Stimulated activated naive CD8-positive, alpha-beta T cell treated with anti-CD3 and anti-CD28 coated beads, Interleukin-15, Interleukin-2, amounts not matched to agents 100 U/mL and 50 U/mL, for 24 hours (primary cell): ENCODE data around the gene OARD1.
"Not testable (repeated sequence)": the region's sequence is repeated elsewhere in the genome, so short reads cannot be mapped to it uniquely, and the experiment has no call there.

Experiments used
- ATAC-seq: fragments of 150-1000 bp; cut with Tn5 transposase; one replicate; pipeline ENCODE4 v1.10.0; 2021
- DNase-seq: peaks from one replicate; pipeline ENCODE4 v3.0.0; 2021

OARD1 gene

GRCh38 chr6:41071923-41072835, at the start of gene OARD1:
OARD1 (minus strand) TSS chr6:41072356; CDS start chr6:41071634, 722 bp downstream.
- ATAC-seq (peak; percentile 87), DNase-seq (peak; percentile 100)

- ATAC-seq (no peak), DNase-seq (no peak)
Measured at GRCh38 chr6:41120058-41120457, 47.9 kb upstream of the OARD1 start.

- ATAC-seq (no peak), DNase-seq (no peak)
Measured at GRCh38 chr6:41119508-41119907, 47.4 kb upstream of the OARD1 start.

- not testable (repeated sequence) for DNase-seq, ATAC-seq
Measured at GRCh38 chr6:41115027-41115426, 42.9 kb upstream of the OARD1 start.

GRCh38 chr6:41111017-41111416, 38.9 kb upstream of the OARD1 start:
- ATAC-seq (no peak), DNase-seq (no peak)

GRCh38 chr6:41103847-41104246, 31.7 kb upstream of the OARD1 start:
- no peak for DNase-seq

GRCh38 chr6:41100871-41101287, 28.7 kb upstream of the OARD1 start:
- peak; percentile 35 for DNase-seq
- peak; percentile 70 for ATAC-seq

More at GRCh38 chr6:41103847-41104246, 31.7 kb upstream of the OARD1 start:
- ATAC-seq: peak; percentile 44

- DNase-seq (no peak), ATAC-seq (no peak)
Measured at GRCh38 chr6:41098366-41098765, 26.2 kb upstream of the OARD1 start.

- ATAC-seq (no peak), DNase-seq (no peak)
Measured at GRCh38 chr6:41097467-41098090, 25.4 kb upstream of the OARD1 start.

GRCh38 chr6:41093729-41094128, 21.6 kb upstream of the OARD1 start:
- DNase-seq (no peak), ATAC-seq (no peak)

GRCh38 chr6:41092421-41093140, 20.4 kb upstream of the OARD1 start:
- no peak for DNase-seq
- ATAC-seq: no peak

GRCh38 chr6:41090841-41091761, 18.9 kb upstream of the OARD1 start:
- no peak for DNase-seq
- no peak for ATAC-seq

GRCh38 chr6:41088451-41088850, 16.3 kb upstream of the OARD1 start:
- DNase-seq: no peak
- no peak for ATAC-seq

- DNase-seq (no peak), ATAC-seq (no peak)
Measured at GRCh38 chr6:41085182-41085581, 13.0 kb upstream of the OARD1 start.

GRCh38 chr6:41083072-41083471, 10.9 kb upstream of the OARD1 start:
- no peak for DNase-seq
- ATAC-seq: no peak

GRCh38 chr6:41080621-41081020, 8.5 kb upstream of the OARD1 start:
- ATAC-seq (no peak), DNase-seq (no peak)

GRCh38 chr6:41079080-41079479, 6.9 kb upstream of the OARD1 start:
- no peak for ATAC-seq
- DNase-seq: no peak

- ATAC-seq (no peak), DNase-seq (no peak)
Measured at GRCh38 chr6:41078101-41078500, 5.9 kb upstream of the OARD1 start.

GRCh38 chr6:41077536-41077935, 5.4 kb upstream of the OARD1 start:
- DNase-seq: no peak
- no peak for ATAC-seq

GRCh38 chr6:41075651-41076626, 3.8 kb upstream of the OARD1 start:
- ATAC-seq (no peak), DNase-seq (no peak)
